Immature natural killer cell (primary cell): ENCODE data around the gene CASP2. TPM values are rescaled to one million over a fixed set of nuclear protein-coding genes. Genes with fewer than 3 reads are reported as not detected.
"Not testable (repeated sequence)": the region's sequence is repeated elsewhere in the genome, so short reads cannot be mapped to it uniquely, and the experiment has no call there.

Experiments used
- DNase-seq, 3 donors: peaks; one replicate each; pipeline ENCODE4 v3.0.0; 2022; ENCODE audit warnings: mixed read lengths in 1 of 3
- H3K27ac Mint-ChIP-seq, 6 donors: one replicate each; pipeline ENCODE4 v1.8.0; 2020; ENCODE audit warnings: mixed read lengths in 6 of 6, mild to moderate bottlenecking in 5 of 6, inconsistent platforms in 4 of 6, moderate library complexity in 3 of 6
- H3K27me3 Mint-ChIP-seq, 3 donors: one replicate each; pipeline ENCODE4 v1.8.0; 2020 to 2021; ENCODE audit warnings: low read depth in 3 of 3, mild to moderate bottlenecking in 3 of 3, mixed read lengths in 3 of 3, moderate library complexity in 3 of 3, inconsistent platforms in 1 of 3
- H3K36me3 Mint-ChIP-seq, 3 donors: one replicate each; pipeline ENCODE4 v1.8.0; 2020; ENCODE audit warnings: mixed read lengths in 3 of 3, inconsistent platforms in 2 of 3, mild to moderate bottlenecking in 2 of 3
- H3K4me1 Mint-ChIP-seq, 2 donors: one replicate each; pipeline ENCODE4 v1.8.0; 2020; ENCODE audit warnings: inconsistent platforms in 2 of 2, mild to moderate bottlenecking in 2 of 2, mixed read lengths in 2 of 2, moderate library complexity in 1 of 2
- H3K4me3 Mint-ChIP-seq, 5 donors: one replicate each; pipeline ENCODE4 v1.8.0; 2020; ENCODE audit warnings: mild to moderate bottlenecking in 5 of 5, mixed read lengths in 5 of 5, inconsistent platforms in 3 of 5, moderate library complexity in 3 of 5
- H3K9me3 Mint-ChIP-seq, 6 donors: one replicate each; pipeline ENCODE4 v1.8.0; 2020; ENCODE audit warnings: mild to moderate bottlenecking in 6 of 6, mixed read lengths in 6 of 6, inconsistent platforms in 4 of 6, moderate library complexity in 3 of 6
- polyA plus RNA-seq, 3 donors: library from polyadenylated mRNA; unstranded; fragments of 300-500 nt; fragmentation: Illumina TruSeq; gene quantifications; one replicate each; pipeline ENCODE4 v1.2.3, GENCODE V29; 2021

The CASP2 gene
- polyA plus RNA-seq, 3 donors from 2014 or later: 8.8 to 24.2 (median 9.8) TPM

DNA sequence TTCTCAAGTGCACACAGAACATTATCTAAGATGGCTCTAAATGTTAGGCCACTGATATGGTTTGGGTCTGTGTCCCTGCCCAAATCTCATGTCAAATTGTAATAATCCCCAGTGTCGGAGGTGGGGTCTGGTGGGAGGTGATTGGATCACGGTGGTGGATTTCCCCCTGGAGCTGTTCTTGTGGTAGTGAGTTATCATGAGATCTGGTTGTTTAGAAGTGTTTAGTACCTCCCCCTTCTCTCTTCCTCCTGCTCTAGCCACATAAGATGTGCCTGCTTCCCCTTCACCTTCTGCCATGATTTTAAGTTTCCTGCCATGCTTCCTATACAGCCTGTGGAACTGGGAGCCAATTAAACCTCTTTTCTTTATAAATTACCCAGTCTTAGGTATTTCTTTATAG, 36.1 kb upstream of the CASP2 start:
- DNase-seq: no peak
- H3K4me1 Mint-ChIP-seq: peaks cover 31 to 36% of the 10 kb centered on the region in 2 donors
- peak overlapping the region in 1 of 6 donors; percentile 38 for H3K27ac Mint-ChIP-seq
- peaks cover 0 to 3% (median 1%) of the 10 kb centered on the region in 3 donors for H3K27me3 Mint-ChIP-seq
- peaks cover 0 to 3% (median under 1%) of the 10 kb centered on the region in 6 donors for H3K9me3 Mint-ChIP-seq
- peak overlapping the region in 2 of 5 donors; percentile 3 to 73 for H3K4me3 Mint-ChIP-seq
- H3K36me3 Mint-ChIP-seq: peaks cover 0 to 3% (median 0%) of the 10 kb centered on the region in 3 donors

DNA sequence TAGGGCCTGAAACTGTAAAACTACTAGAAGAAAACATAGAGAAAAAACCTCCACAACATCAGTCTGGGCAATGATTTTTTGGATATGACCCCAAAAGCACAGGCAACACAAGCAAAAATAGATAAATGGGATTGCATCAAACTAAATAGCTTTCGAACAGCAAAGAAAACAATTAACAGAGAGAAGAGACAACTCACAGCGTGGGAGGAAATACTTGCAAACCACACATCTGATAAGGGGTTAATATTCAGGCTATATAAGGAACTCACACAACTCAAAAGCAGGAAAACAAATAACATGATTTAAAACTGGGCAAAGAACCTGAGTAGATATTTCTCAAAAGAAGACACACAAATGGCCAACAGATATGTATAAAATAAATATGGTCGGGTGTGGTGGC, 32.6 kb upstream of the CASP2 start:
- DNase-seq: no peak
- Mint-ChIP-seq H3K27ac (peak overlapping the region in 1 of 6 donors; percentile 18), H3K4me3 (no peak overlapping the region), H3K27me3 (peaks cover 0 to 3% (median 1%) of the 10 kb centered on the region in 3 donors), H3K36me3 (no peaks in the 10 kb centered on the region), H3K4me1 (peaks cover 18 to 19% of the 10 kb centered on the region in 2 donors), H3K9me3 (no peaks in the 10 kb centered on the region)

DNA sequence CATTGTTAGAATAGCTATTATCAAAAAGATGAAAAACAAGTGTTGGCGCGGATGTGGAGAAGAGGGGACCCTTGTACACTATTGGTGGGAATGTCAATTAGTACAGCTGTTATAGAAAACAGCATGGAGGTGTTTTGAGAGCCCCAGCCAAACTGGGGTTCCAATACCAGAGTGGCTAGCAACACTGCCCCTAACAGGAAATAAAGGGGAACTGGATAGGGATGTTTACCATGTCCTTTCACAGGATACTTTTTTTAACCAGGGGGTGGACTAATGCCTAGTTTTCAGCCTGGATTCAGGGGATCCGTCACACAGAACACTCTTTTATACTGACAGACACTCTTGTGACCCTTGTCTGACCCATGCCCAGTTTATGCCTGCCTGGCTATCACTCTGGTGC, 31.8 kb upstream of the CASP2 start:
- H3K4me3 Mint-ChIP-seq: no peak overlapping the region

DNA sequence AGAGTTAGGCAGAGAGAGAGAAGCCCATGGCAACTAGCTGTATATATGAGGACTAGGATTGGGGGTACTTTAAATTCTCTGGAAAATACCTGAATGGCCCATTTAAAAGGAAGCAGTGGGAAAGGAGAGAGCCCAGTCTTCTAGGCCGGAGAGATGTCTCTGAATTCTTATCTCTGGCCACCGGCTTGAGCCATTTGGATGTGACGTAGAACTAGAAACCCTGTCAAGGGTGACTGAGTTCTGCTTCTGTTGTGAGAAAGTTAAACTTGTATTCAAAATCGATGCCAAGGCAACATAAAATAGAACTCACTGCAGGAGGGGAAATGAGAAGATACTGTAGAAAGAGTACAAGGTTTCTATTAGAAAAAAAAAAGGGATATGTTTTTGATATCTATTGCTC, 31.2 kb upstream of the CASP2 start:
- peaks cover 0 to 3% (median 1%) of the 10 kb centered on the region in 3 donors for H3K27me3 Mint-ChIP-seq
- no peaks in the 10 kb centered on the region for H3K36me3 Mint-ChIP-seq
- no peak overlapping the region for H3K4me3 Mint-ChIP-seq
- H3K9me3 Mint-ChIP-seq: no peaks in the 10 kb centered on the region
- H3K27ac Mint-ChIP-seq: no peak overlapping the region
- DNase-seq: no peak
- peaks cover 5 to 7% of the 10 kb centered on the region in 2 donors for H3K4me1 Mint-ChIP-seq

More for the DNA sequence above, 31.8 kb upstream of the CASP2 start:
- no peak overlapping the region for H3K27ac Mint-ChIP-seq
- no peak for DNase-seq
- no peaks in the 10 kb centered on the region for H3K36me3 Mint-ChIP-seq
- peaks cover 0 to 3% (median 1%) of the 10 kb centered on the region in 3 donors for H3K27me3 Mint-ChIP-seq
- no peaks in the 10 kb centered on the region for H3K9me3 Mint-ChIP-seq
- peaks cover 10 to 11% of the 10 kb centered on the region in 2 donors for H3K4me1 Mint-ChIP-seq

DNA sequence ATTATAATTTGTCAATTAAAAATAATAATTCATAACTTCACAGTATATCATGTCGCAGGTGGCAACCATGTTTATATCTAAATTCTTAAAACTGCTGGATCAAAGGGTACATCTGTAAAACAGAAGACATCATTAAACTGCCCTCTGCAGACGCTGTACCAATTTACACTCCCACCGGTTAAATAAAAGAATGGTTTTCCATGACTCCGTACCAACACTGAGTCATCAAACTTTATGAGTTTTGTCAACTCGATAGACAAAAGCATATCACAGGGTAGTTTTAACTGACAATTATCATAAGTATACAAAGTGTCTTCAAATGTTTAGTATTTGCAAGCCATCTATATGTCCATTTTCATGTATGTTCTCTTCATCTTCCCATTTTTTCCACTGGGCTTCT, 30.6 kb upstream of the CASP2 start:
- peaks cover 5 to 7% of the 10 kb centered on the region in 2 donors for H3K4me1 Mint-ChIP-seq
- peaks cover 0 to 2% (median 1%) of the 10 kb centered on the region in 3 donors for H3K27me3 Mint-ChIP-seq
- DNase-seq: no peak
- no peaks in the 10 kb centered on the region for H3K9me3 Mint-ChIP-seq
- no peak overlapping the region for H3K4me3 Mint-ChIP-seq
- no peak overlapping the region for H3K27ac Mint-ChIP-seq
- no peaks in the 10 kb centered on the region for H3K36me3 Mint-ChIP-seq

- Mint-ChIP-seq H3K4me1 (peaks cover 13 to 18% of the 10 kb centered on the region in 2 donors), H3K9me3 (no peaks in the 10 kb centered on the region), H3K27ac (peak overlapping the region in 1 of 6 donors; percentile 41), H3K27me3 (peaks cover 0 to 1% (median 0%) of the 10 kb centered on the region in 3 donors), H3K4me3 (no peak overlapping the region), H3K36me3 (no peaks in the 10 kb centered on the region)
- no peak for DNase-seq
Observed at GRCh38 chr7:143258831-143259230, 29.3 kb upstream of the CASP2 start.

- Mint-ChIP-seq H3K4me1 (peaks cover 22 to 27% of the 10 kb centered on the region in 2 donors), H3K4me3 (no peak overlapping the region), H3K36me3 (no peaks in the 10 kb centered on the region), H3K27me3 (peaks cover 0 to 4% (median 1%) of the 10 kb centered on the region in 3 donors), H3K27ac (no peak overlapping the region), H3K9me3 (no peaks in the 10 kb centered on the region)
- DNase-seq: no peak
Observed at GRCh38 chr7:143259765-143260164, 28.4 kb upstream of the CASP2 start.

GRCh38 chr7:143261901-143262300, 26.2 kb upstream of the CASP2 start:
- Mint-ChIP-seq H3K4me1 (peaks cover 30 to 44% of the 10 kb centered on the region in 2 donors), H3K9me3 (no peaks in the 10 kb centered on the region), H3K4me3 (peak overlapping the region; percentile 64 to 96 (median 76)), H3K27ac (peak overlapping the region in 5 of 6 donors; percentile 7 to 85 (median 76)), H3K36me3 (peaks cover 0 to 5% (median 2%) of the 10 kb centered on the region in 3 donors), H3K27me3 (peaks cover 0 to 3% (median 1%) of the 10 kb centered on the region in 3 donors)
- no peak for DNase-seq

- Mint-ChIP-seq H3K9me3 (no peaks in the 10 kb centered on the region), H3K4me3 (peak within 1 kb of the TSS; percentile 87 to 97 (median 95)), H3K27ac (peak within 1 kb of the TSS; percentile 82 to 95 (median 88)), H3K36me3 (peaks cover 0 to 10% (median 7%) of the 10 kb centered on the region in 3 donors), H3K27me3 (peaks cover 0 to 3% (median 1%) of the 10 kb centered on the region in 3 donors), H3K4me1 (peaks cover 30 to 44% of the 10 kb centered on the region in 2 donors)
- peak; percentile 69 to 74 (median 70) for DNase-seq
Observed at GRCh38 chr7:143263266-143264195, 24.6 kb upstream of the CASP2 start, which contains the start of gene GSTK1. Gene GSTK1 (plus strand): TSS chr7:143263441. CDS start chr7:143263514, 73 bp downstream.

DNA sequence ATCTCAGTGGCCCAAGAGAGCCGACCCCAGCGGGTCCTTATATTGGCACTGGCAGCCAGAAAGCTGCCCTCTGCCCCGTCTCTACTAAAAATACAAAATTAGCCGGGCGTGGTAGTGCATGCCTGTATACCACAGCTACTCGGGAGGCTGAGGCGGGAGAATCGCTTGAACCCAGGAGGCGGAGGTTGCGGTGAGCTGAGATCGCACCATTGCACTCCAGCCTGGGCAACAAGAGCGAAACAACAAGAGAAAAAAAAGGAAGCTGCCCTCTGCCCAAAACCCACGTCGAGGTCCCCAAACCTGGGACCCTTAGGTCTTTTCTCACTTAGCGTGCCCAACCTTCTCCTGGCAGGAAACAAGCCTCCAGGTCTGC, 24.0 kb upstream of the CASP2 start:
- H3K9me3 Mint-ChIP-seq, DNase-seq, H3K27me3 Mint-ChIP-seq: not testable (repeated sequence)
- H3K36me3 Mint-ChIP-seq: peaks cover 5 to 16% (median 7%) of the 10 kb centered on the region in 3 donors
- H3K27ac Mint-ChIP-seq: peak overlapping the region; percentile 82 to 95 (median 88)
- H3K4me1 Mint-ChIP-seq: peaks cover 30 to 44% of the 10 kb centered on the region in 2 donors
- peak overlapping the region; percentile 87 to 97 (median 95) for H3K4me3 Mint-ChIP-seq

- Mint-ChIP-seq H3K36me3 (peaks cover 13 to 26% (median 13%) of the 10 kb centered on the region in 3 donors), H3K9me3 (no peaks in the 10 kb centered on the region), H3K4me1 (peaks cover 30 to 44% of the 10 kb centered on the region in 2 donors), H3K27me3 (peaks cover 0 to 3% (median 3%) of the 10 kb centered on the region in 3 donors), H3K27ac (peak overlapping the region in 5 of 6 donors; percentile 21 to 88 (median 45)), H3K4me3 (peak overlapping the region; percentile 13 to 97 (median 33))
- no peak for DNase-seq
Observed at GRCh38 chr7:143265017-143265693, 23.0 kb upstream of the CASP2 start.

DNA sequence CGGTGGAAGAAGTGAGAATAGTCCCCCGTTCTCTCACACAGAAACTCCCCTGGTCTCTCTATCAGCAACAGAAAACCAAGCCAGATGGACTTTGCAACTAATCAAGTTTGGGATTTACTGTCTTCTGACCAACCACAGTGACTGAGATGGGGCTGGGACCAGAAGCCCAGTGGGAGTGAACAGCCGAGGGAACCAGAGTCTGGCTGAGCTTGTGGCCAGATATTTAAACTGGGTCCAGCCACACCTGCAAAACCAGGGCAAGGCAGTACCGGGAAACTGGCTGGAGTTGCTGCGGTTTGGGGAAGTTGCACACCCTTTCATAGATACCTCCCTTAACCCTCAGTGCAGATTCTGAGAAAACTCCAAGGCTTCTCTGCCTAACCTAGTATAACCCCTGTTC, 18.9 kb upstream of the CASP2 start:
- DNase-seq: no peak
- H3K4me1 Mint-ChIP-seq: peaks cover 13 to 22% of the 10 kb centered on the region in 2 donors
- peak overlapping the region in 2 of 6 donors; percentile 30 to 52 for H3K27ac Mint-ChIP-seq
- H3K36me3 Mint-ChIP-seq: peaks cover 13 to 26% (median 18%) of the 10 kb centered on the region in 3 donors
- no peak overlapping the region for H3K4me3 Mint-ChIP-seq
- no peaks in the 10 kb centered on the region for H3K9me3 Mint-ChIP-seq
- peaks cover 0 to 3% (median 0%) of the 10 kb centered on the region in 3 donors for H3K27me3 Mint-ChIP-seq

GRCh38 chr7:143271240-143271639, 16.9 kb upstream of the CASP2 start:
- H3K9me3 Mint-ChIP-seq: no peaks in the 10 kb centered on the region
- no peak overlapping the region for H3K4me3 Mint-ChIP-seq
- no peak for DNase-seq
- H3K27ac Mint-ChIP-seq: peak overlapping the region in 1 of 6 donors; percentile 67
- H3K4me1 Mint-ChIP-seq: peaks cover 0 to 2% of the 10 kb centered on the region in 2 donors
- H3K36me3 Mint-ChIP-seq: peaks cover 12 to 22% (median 18%) of the 10 kb centered on the region in 3 donors
- H3K27me3 Mint-ChIP-seq: peaks cover 0 to 2% (median 1%) of the 10 kb centered on the region in 3 donors
